Nephron progenitor cell (in vitro differentiated cells): ENCODE measurements around the gene ZWILCH.

Experiments
- DNase-seq: peaks from one replicate; pipeline ENCODE4 v3.0.0; 2021
- H3K27ac Mint-ChIP-seq: 2 replicates; pipeline ENCODE4 v1.8.0; 2021; ENCODE audit warnings: mild to moderate bottlenecking, moderate library complexity, mixed read lengths
- H3K27me3 Mint-ChIP-seq: 2 replicates; pipeline ENCODE4 v1.8.0; 2021; ENCODE audit warnings: mild to moderate bottlenecking, low read depth, mixed read lengths; ENCODE audit not compliant: poor library complexity
- H3K36me3 Mint-ChIP-seq: 2 replicates; pipeline ENCODE4 v1.8.0; 2021; ENCODE audit warnings: low read depth, mixed read lengths
- H3K4me1 Mint-ChIP-seq: 2 replicates; pipeline ENCODE4 v1.8.0; 2021; ENCODE audit warnings: mixed read lengths
- H3K4me3 Mint-ChIP-seq: 2 replicates; pipeline ENCODE4 v1.8.0; 2021; ENCODE audit warnings: mild to moderate bottlenecking, moderate library complexity, mixed read lengths
- H3K9me3 Mint-ChIP-seq: 2 replicates; pipeline ENCODE4 v1.8.0; 2021; ENCODE audit warnings: mild to moderate bottlenecking, moderate library complexity, mixed read lengths
- CTCF ChIP-seq: fragments of 200-600 bp; sonication (generic); IDR thresholded peaks from 2 replicates; pipeline ENCODE4 v1.5.0; 2021; ENCODE audit warnings: antibody characterized with exemption

Gene ZWILCH

DNA sequence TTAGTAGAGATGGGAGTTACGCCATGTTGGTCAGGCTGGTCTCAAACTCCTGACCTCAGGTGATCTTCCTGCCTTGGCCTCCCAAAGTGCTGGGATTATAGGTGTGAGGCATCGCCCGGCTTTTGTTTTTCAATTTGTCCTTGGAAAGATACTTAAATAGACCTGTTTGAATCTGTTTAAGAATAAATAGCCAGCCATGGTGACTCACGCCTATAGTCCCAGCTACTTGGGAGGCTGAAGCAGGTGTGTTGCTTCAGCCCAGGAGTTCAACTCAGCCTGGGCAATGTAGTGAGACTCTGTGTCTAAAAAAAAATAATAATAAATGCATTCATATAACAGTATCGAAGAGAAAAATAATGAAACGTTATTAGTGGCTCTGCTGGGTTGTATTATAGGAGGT is 24.9 kb upstream of the ZWILCH start:
- DNase-seq, result no peak
- Mint-ChIP-seq H3K9me3 (no peaks in the 10 kb centered on the region), H3K27me3 (peaks cover 4% of the 10 kb centered on the region), H3K4me1 (peaks cover 4% of the 10 kb centered on the region), H3K4me3 (no peak overlapping the region), H3K27ac (no peak overlapping the region), H3K36me3 (peaks cover 32% of the 10 kb centered on the region)
- no peak for TF ChIP-seq CTCF

DNA sequence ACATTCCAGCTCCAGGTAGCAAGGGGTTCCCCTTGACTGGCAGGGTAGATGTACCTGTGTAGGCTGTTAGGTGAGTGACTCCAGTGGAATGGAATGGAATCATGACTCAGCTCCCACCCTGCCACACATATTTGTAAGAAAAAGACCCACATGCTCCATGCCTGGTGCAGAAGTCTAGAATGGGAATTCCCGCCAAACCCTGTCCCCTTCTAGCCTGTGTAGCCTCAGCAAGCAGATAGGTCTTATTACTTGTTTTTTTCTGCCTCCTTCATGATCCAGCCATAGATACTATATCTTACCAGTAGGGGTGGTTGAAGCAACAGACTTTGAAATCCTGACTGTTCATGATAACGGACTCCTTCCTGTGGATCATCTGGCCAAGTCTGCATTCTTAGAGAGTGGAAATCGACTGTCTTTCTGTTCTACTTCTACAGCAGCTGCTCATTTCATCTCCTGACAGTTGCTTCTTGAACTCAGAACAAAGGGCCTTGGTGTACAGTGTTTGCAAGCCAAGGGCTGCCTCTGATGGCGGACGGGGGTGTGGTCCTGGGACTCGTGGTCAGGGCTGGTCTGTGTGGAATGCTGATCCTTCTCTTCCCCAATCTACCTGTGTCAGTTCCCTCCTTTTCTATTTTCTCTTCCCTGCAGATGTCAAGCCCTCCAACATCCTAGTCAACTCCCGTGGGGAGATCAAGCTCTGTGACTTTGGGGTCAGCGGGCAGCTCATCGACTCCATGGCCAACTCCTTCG is 23.8 kb upstream of the ZWILCH start:
- Mint-ChIP-seq H3K4me1 (no peaks in the 10 kb centered on the region), H3K9me3 (no peaks in the 10 kb centered on the region), H3K4me3 (no peak overlapping the region), H3K27me3 (peaks cover 4% of the 10 kb centered on the region), H3K36me3 (peaks cover 32% of the 10 kb centered on the region), H3K27ac (peak overlapping the region; percentile 21)
- no peak for DNase-seq
- TF ChIP-seq CTCF, result no peak

GRCh38 chr15:66482539-66482938 is 22.6 kb upstream of the ZWILCH start:
- peaks cover 32% of the 10 kb centered on the region for H3K36me3 Mint-ChIP-seq
- H3K27me3 Mint-ChIP-seq, result peaks cover 4% of the 10 kb centered on the region
- no peak overlapping the region for H3K4me3 Mint-ChIP-seq
- no peak for TF ChIP-seq CTCF
- H3K27ac Mint-ChIP-seq, result peak overlapping the region; percentile 14
- H3K4me1 Mint-ChIP-seq, result no peaks in the 10 kb centered on the region
- DNase-seq, result no peak
- H3K9me3 Mint-ChIP-seq, result no peaks in the 10 kb centered on the region

DNA sequence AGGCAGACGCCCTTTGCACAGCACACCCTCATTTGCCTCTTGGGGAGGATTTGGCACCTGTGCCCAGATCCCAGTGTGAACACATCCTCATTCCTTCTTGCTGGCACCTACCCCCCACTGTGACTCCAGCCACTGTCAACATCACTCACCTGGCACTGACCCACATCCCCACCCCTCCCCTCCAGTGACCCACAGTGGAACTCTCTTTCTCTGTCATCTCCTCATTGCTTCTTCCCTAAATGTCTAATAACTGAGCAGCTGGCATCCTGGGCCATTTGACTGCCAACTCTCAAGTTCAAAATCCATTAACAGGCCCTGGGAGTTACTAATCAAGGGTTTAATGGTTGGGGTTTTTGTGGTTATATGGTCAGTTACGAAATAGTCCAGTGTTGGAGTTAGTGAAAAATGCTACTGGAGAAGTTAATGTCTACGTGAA is 22.0 kb upstream of the ZWILCH start:
- no peak for TF ChIP-seq CTCF
- H3K27ac Mint-ChIP-seq, result no peak overlapping the region
- no peak overlapping the region for H3K4me3 Mint-ChIP-seq
- peaks cover 4% of the 10 kb centered on the region for H3K27me3 Mint-ChIP-seq
- H3K36me3 Mint-ChIP-seq, result peaks cover 32% of the 10 kb centered on the region
- H3K9me3 Mint-ChIP-seq, result no peaks in the 10 kb centered on the region
- DNase-seq, result no peak
- no peaks in the 10 kb centered on the region for H3K4me1 Mint-ChIP-seq

GRCh38 chr15:66484539-66485112 is 20.5 kb upstream of the ZWILCH start:
- no peak for TF ChIP-seq CTCF
- H3K27me3 Mint-ChIP-seq, result no peaks in the 10 kb centered on the region
- H3K4me3 Mint-ChIP-seq, result no peak overlapping the region
- DNase-seq, result no peak
- no peaks in the 10 kb centered on the region for H3K9me3 Mint-ChIP-seq
- H3K4me1 Mint-ChIP-seq, result no peaks in the 10 kb centered on the region
- H3K27ac Mint-ChIP-seq, result no peak overlapping the region
- H3K36me3 Mint-ChIP-seq, result peaks cover 28% of the 10 kb centered on the region

DNA sequence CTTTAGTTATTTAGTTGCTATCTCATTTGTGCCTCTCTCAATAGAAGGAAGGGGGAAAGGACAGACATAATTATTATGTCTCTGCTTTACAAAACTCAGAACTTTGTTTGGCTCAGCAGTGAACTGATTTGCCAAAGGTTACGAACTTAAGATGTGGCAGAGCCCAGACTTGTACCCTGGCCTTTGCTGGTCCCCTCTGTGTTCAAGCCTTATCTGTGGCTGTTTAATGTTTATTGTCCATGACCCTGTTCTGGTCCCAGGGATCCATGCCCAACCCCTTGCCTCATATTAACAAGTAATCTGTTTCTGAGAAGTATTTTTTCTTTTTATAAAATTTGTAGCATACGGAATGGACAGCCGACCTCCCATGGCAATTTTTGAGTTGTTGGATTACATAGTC is 18.2 kb upstream of the ZWILCH start:
- no peaks in the 10 kb centered on the region for H3K27me3 Mint-ChIP-seq
- peak overlapping the region; percentile 71 for H3K27ac Mint-ChIP-seq
- peaks cover 28% of the 10 kb centered on the region for H3K36me3 Mint-ChIP-seq
- no peaks in the 10 kb centered on the region for H3K9me3 Mint-ChIP-seq
- no peaks in the 10 kb centered on the region for H3K4me1 Mint-ChIP-seq
- DNase-seq, result no peak
- H3K4me3 Mint-ChIP-seq, result no peak overlapping the region
- TF ChIP-seq CTCF, result no peak
